HG03565 (cell line): ENCODE results near the gene ZBED1.
"Not testable (repeated sequence)": the region's sequence is repeated elsewhere in the genome, so short reads cannot be mapped to it uniquely, and the experiment has no call there.

Experiments
- ATAC-seq: cut with Tn5 transposase; IDR thresholded peaks from one replicate; pipeline ENCODE4 v1.9.1; 2021; ENCODE audit warnings: mild to moderate bottlenecking, moderate library complexity; ENCODE audit not compliant: unreplicated experiment

Gene ZBED1

DNA sequence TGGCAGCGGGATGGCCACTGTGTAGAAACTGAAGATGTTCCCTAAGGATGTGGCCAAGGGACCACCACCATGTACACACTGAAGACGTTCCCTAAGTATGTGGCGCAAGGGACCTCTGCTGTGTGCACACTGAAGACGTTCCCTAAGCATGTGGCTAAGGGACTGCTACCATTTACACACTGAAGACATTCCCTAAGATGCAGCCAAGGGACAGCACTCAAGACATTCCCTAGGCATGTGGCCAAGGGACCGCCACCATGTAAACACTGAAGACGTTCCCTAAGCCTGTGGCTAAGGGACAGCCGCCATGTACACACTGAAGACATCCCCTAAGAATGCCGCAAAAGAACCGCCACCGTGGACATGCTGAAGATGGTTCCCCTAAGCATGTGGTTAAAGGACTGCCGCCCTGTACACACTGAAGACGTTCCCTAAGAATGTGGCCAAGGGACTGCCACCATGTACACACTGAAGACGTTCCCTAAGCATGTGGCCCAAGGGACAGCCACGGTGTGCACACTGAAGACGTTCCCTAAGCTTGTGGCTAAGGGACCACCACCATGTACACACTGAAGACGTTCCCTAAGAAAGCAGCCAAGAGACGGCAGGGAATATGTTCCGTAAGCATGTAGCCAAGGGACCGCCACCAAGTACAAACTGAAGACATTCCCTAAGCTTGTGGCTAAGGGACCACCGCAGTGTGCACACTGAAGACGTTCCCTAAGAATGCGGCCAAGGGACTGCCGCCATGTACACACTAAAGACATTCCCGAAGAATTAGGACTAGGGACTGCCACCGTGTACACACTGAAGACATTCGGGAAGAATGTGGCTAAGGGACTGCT is 43.3 kb downstream of the ZBED1 start:
- no peak for ATAC-seq

DNA sequence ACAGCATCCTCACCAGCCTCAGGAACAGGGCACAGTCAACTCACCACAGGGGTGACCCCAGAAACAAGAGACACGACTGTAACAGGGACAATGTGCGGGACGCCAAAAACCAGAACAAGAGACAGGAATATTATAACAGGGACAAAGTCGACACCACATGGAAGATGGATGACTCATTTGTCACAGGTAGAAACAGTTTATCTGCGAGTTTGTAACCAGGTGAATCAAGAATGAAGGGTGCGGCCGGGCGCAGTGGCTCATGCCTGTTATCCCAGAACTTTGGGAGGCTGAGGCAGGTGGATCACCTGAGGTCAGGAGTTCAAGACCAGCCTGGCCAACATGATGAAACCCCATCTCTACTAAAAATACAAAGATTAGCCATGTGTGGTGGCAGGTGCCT is 44.7 kb downstream of the ZBED1 start:
- ATAC-seq, result not testable (repeated sequence)

DNA sequence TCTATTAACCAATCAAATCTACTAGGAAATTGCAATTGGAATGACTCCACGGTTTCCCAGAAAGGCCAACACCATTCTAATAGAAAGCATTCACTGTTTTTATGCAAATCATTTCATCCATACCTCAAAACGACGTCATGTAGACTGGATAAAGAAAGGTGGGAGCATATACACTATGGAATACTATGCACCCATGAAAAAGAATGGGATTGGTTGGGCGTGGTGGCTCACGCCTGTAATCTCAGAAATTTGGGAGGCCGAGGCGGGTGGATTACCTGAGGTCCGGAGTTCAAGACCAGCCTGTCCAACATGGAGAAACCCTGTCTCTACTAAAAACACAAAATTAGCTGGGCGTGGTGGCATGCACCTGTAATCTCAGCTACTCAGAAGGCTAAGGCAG is 46.2 kb downstream of the ZBED1 start:
- ATAC-seq, result not testable (repeated sequence)

DNA sequence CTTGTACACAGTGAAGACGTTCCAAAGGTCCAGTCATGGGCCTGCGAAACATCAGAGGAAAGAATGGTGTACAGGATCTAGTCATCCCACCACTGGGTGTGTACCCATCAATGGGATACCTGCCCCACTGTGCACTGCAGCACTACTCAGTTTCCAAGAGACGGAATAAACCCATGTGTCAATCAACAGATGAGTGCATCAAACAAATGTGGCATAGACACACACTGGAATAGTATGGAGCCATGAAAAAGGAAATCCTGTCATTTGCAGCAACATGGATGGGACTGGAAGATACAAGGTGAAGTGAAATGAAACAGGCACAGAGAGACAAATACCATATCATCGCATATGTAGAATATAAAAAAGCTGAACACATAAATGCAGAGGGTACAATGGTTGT is 48.0 kb downstream of the ZBED1 start:
- ATAC-seq, result no peak

DNA sequence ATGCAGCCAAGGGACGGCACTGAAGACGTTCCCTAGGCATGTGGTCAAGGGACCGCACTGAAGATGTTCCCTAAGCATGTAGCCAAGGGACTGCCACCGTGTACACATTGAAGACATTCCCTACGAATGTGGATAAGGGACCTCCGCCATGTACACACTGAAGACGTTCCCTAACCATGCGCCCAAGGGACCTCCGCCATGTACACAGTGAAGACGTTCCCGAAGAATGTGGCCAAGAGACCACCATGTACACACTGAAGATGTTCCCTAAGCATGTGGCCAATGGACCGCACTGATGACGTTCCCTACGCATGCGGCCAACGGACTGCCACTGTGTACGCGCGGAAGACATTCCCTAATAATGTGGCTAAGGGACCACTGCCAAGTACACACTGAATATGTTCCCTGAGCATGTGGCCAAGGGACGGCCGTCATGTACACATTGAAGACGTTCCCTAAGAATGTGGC is 48.4 kb downstream of the ZBED1 start:
- no peak for ATAC-seq

DNA sequence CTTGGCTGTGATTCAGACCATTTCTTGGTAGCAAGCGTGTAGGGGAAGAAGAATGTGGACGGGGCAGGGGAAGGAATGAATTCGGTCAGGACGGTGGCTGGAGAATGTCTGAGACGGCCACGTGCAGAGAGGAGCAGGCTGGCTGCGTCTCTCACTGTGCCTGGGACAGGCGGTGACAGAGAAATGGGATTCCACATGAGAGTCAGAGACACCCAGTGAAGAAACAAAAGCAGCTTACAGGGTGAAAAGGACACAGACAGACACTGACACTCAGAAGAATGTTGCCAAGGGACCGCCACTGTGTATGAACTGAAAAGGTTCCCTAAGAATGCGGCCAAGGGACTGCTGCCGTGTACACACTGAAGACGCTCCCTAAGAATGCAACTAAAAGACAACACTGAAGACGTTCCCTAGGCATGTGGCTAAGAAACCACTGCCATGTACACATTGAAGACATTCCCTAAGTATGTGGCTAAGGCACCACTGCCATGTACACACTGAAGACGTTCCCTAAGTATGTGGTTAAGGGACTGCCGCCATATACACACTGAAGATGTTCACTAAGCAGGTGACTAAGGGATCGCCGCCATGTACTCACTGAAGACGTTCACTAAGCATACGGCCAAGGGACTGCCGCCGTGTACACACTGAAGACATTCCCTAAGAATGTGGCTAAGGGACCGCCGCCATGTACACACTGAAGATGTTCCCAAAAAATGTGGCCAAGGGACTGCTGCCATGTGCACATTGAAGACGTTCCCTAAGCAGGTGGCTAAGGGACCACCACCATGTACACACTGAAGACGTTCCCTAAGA is 49.1 kb downstream of the ZBED1 start:
- no peak for ATAC-seq

DNA sequence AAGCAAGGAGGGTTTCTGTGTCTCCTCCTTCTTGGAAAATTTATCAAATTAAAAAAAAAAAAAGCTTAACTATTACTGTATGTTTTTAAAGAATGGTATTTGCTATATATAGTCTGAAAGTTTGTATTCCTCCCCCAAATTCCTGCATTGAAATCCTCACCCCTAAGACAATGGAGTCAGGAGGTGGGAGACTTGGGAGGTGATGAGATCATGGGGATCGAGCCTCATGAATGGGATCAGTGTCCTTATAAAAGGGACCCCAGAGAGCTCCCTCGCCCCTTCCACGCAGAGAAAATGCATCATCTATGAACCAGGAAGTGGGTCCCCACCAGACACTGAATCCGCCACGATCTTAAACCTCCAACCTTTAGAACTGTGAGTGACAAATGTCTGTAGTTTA is 50.1 kb downstream of the ZBED1 start:
- ATAC-seq, result no peak

DNA sequence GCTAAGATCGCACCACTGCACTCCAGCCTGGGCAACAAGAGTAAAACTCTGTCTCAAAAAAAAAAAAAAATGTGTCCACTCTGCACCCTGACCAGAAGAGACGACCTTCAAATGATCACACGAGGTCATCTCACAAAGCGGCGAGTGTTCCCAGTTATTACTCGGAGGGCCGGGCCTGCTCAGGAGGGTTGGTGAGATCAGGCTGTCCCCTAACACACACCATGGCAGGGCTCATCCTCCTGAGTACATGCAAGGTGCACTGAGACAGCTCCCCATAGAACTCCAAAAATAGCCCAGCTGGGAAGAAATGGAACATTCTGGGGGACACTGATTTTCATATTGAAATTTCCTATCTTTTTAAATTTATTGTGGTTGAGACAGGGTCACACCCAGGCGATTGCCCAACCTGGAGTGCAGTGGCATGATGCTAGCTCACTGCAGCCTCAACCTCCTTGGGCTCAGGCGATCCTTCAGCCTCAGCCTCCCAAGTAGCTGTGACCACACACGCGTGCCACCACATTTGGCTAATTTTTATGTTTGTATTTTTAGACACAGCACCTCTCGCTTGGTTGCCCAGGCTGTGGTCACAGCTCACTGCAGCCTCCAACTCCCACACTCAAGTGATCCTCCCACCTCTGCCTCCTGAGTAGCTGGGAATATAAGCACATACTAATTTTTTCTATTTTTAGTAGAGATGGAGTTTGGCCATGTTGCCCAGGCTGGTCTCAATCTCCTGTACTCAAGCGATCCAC is 51.5 kb downstream of the ZBED1 start:
- ATAC-seq, result no peak

DNA sequence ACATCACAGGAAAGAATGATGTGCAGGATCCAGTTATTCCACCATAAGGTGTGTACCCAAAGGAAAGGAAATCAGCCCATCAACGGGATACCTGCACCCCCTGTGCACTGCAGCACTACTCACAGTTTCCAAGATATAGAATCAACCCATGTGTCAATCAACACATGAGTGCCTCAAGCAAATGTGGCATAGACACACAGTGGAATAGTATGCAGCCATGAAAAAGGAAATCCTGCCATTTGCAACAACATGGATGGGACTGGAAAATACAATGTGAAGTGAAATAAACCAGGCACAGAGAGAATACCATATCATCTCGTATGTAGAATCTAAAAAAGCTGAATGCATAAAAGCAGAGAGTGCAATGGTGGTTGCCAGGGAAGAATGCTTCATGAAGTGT is 53.3 kb downstream of the ZBED1 start:
- no peak for ATAC-seq

DNA sequence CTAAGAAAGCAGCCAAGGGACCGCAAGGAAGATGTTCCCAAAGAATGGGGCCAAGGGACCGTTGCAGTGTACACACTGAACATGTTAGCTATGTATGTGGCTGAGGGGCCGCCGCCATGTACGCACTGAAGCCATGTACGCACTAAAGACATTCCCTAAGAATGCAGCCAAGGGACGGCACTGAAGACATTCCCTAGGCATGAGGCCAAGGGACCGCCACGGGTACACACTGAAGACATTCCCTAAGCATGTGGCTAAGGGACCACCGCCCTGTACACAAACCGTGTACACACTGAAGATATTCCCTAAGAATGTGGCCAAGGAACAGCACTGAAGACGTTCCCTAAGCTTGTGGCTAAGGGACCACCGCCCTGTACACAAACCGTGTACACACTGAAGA is 54.0 kb downstream of the ZBED1 start:
- ATAC-seq, result no peak

DNA sequence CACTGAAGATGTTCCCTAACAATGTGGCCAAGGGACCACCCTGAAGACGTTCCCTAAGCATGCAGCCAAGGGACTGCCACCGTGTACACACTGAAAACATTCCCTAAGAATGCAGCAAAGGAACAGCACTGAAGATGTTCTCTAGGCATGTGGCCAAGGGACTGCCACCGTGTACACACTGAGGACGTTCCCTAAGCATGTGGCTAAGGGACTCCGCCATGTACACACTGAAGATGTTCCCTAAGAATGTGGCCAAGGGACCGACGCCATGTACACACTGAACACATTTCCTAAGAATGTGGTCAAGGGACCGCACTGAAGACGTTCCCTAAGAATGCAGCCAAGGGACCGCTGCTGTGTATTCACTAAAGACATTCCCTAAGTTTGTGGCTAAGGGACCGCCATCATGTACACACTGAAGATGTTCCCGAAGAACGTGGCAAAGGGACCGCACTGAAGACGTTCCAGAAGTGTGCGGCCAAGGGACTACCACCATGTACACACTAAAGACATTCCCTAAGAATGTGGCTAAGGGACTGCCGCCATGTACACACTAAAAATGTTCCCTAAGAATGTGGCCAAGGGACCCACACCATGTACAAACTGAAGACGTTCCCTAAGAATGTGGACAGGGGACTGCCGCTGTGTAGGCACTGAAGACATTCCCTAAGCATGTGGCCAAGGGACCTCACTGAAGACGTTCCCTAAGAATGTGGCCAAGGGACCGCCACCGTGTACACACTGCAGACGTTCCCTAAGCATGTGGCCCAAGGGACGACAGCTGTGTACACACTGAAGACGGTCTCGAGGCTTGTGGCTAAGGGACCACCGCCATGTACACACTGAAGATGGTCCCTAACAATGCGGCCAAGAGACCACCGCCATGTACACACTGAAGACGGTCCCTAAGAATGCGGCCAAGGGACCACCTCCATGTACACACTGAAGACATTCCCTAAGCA is 54.8 kb downstream of the ZBED1 start:
- ATAC-seq, result no peak

DNA sequence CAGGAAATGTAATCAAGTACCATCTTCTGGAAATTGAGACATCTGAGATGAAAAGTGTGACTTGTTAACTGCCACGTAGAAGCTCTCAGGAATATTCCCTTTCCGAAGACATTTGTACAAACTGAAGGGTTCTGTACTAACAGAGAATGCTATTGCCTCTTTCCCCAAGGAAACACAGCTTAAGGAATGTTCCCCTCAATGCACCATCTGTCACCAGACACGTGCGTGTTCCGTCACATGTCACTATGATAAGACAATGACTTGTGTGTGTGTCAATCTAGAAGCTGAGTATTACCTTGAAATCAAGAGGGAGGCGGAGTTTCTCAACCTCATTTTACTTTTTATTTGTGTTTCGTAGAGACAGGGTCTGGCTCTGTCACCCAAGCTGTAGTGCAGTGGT is 58.1 kb downstream of the ZBED1 start:
- ATAC-seq, result no peak

DNA sequence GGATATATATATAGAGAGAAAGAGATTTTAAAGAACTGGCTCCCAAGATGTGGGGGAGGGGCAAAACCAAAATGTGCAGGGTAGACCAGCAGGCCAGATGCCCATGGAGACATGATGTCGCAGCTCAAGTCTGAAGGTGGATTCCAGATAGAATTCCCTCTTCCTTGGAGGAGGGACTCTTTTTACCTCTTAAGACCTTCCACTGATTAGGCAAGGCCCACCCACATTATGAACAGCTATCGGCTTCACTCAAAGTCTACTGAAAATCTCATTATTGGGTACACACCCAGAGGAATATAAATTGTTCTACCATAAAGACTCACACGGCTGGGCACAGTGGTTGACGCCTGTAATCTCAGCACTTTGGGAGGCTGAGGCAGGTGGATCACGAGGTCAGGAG is 59.3 kb downstream of the ZBED1 start:
- ATAC-seq, result no peak

DNA sequence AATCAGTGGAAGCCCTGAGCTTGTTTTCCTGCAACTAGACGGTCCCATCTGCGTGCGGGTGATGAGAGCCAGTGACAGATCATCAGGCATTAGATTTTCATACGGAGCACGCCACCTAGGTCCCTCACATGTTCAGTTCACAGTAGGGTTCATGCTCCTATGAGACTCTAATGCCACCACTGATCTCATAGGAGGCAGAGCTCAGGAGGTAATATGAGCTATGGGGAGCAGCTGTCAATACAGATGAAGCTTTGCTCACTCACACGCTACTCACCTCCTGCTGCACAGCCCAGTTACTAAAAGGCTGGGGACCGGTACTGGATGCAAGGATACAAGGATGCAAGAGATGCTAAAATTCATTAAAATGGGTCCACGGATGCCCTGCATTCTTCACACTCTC is 61.2 kb downstream of the ZBED1 start:
- ATAC-seq, result no peak
